Amygdala (tissue), 56 donors: ENCODE data around the gene PIK3CD.
"Not testable (repeated sequence)": the region's sequence is repeated elsewhere in the genome, so short reads cannot be mapped to it uniquely, and the experiment has no call there.

ENCODE experiments used
- DNase-seq, 56 donors: peaks; one replicate each; lab custom pipeline; 2025; lab: John Stamatoyannopoulos, UW

Gene PIK3CD

GRCh38 chr1:9730096-9730901, 78.8 kb downstream of the PIK3CD start:
- DNase-seq, result peak in 16 of 56 donors; percentile 11 to 58 (median 29)

DNA sequence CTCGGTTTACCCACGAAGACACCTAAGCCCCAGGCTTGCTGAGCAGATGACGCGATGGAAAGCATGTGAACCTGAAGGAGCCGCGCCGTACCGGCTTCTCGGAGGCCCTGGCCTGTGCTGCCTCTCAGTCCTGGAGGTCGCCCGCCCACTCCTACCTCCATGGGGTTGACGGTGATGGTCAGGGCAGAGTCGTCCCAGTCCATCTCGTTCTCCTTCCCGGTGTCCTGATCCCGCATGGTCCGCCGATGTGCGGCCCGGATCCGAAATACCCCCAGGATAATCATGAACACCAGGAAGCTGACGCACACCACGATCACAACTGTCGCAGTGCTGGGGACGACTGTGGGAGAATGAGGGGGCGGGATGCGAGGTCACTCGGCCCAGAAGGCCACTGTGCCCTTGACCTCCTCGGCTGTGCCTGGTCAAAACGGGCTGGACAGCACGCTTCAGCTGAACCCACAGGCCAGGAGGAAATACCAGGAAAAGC, 79.6 kb downstream of the PIK3CD start:
- no peak for DNase-seq

DNA sequence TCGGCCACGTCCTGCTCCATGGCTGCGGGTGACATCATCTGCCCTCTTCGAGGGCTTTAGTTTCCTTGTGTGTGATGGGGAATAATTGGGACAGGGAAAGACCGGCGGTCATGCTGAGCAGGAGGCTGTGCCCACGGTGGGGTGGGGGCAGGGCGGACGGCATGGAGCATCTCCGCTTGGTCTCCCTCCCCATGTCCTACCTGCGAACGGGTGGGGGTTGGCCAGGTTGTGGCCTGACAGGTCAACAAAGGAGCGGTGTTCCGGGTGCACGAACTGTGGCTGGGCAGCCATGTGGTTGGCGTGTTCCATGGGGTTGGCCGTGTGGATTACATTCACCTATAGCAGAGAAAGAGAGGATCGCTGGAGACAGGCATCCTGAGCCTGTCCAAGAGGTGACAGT, 80.0 kb downstream of the PIK3CD start:
- DNase-seq, result no peak

GRCh38 chr1:9732123-9732971, 80.8 kb downstream of the PIK3CD start:
- DNase-seq, result peak in 1 of 56 donors; percentile 19

GRCh38 chr1:9733160-9733789, 81.7 kb downstream of the PIK3CD start:
- no peak for DNase-seq

- no peak for DNase-seq
Measured at GRCh38 chr1:9735800-9736199, 84.3 kb downstream of the PIK3CD start.

DNA sequence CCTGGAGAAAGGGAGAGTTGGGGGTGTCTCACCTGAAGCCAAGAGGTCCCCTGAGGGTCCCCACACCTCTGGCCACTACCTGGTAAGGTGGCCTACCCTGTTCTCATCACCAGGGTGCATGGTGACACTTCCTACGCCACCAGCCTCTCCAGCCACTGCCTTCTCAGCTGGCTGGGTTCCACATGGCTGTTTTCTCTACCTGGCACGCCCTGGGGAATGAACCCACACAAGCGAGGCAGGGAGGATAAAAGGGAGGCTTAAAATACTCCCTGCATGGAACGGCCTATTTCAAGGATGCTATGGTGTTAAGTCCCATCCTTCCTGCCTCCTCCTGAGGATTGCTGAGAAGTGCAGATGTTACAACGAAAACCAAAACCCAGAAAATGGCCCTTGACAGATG, 84.7 kb downstream of the PIK3CD start:
- DNase-seq, result no peak

DNA sequence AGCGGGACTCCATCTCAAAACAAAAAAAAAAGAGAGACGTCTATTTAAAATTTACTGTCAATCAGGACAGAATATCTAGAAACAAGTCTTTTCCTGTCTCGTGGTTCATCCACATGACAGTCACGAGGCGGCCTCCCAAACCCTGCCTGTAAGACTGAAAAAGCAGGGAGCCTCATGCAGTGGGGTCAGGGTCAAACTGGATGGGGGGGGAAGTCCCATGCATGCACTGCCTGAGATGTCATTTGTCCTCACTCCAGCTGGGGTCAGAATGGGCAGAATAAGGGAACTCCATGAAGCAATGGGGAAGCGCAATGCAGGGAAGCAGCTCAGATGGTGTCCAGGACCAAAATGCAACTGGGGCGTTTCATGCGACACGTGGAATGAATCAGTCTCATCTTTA, 85.5 kb downstream of the PIK3CD start:
- DNase-seq, result no peak

DNA sequence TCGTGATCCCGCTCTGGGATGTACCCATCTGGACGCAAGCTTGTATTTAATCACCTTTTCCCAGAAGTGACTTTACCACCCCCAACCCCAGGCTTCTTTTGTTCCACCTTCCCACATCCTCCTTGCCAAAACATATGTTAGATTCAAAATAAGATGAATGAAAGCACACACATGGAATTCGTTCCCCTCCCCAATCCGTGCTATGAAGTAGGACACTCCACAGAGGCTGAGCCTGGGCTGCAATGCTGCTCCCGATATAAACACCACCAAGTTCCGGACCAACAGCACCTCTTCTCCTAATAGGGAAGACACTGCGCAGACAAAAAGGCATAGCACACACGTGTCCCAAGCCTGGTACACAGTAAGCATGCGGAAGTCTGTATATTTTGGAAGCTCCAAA, 86.1 kb downstream of the PIK3CD start:
- no peak for DNase-seq

- no peak for DNase-seq
Measured at GRCh38 chr1:9744106-9744799, 92.7 kb downstream of the PIK3CD start.

GRCh38 chr1:9746211-9746610, 94.7 kb downstream of the PIK3CD start:
- no peak for DNase-seq

DNA sequence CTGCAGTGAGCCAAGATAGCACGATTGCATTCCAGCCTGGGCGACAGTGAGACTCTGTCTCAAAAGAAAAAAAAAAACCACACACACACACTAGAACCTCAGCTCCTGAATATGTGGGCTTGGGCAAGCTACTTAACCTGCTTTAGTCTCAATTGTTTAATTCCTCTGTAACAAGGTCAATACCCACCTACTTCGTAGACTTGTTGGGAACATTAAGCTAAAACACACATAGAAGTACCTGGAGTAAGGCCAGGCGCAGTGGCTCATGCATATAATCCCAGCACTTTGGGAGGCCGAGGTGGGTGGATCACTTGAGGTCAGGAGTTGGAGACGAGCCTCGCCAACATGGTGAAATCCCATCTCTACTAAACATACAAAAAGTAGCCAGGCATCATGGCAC, 95.1 kb downstream of the PIK3CD start:
- no peak for DNase-seq

- DNase-seq, result not testable (repeated sequence)
Measured at GRCh38 chr1:9748391-9748790, 96.9 kb downstream of the PIK3CD start.

DNA sequence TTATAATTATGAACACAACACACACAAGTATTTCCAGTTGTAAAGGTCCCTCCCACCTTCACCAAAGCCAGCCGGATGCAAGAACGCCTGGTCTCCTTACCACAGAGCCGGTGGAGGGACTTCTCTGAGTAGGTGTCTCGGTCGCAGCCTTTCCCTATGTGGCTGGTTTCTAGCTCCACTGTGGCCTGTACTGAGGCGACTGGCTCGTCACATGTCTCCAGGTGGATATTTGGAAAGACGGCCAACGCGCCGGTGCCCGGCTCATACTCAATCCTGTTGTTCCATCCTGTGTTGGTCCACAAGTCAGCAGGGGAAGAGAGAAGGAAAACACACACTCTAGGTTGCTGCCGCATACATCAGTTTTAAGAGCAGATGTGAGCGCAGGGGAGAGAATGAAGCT, 97.8 kb downstream of the PIK3CD start:
- no peak for DNase-seq

DNA sequence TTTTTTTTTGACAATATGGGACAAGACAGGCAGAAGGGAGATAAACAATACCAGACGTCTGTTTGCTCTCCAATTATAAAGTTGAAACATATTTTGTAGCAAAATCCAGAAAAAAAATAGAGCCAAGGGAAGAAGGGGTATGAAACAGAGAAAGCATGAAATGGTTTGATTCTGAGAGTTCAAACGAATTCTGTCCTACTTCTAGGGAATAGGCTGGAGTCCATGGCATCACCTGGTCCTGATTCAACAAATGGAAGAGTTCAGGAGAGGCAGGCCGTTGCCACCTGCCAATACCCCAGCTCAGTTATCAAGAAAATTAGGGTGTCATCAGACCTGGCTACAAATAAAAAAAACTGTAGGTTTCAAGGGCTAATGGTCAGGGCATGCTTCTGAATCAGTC, 100.4 kb downstream of the PIK3CD start:
- no peak for DNase-seq

- DNase-seq, result peak in 8 of 56 donors; percentile 12 to 44 (median 21)
Measured at GRCh38 chr1:9753121-9753531, 101.6 kb downstream of the PIK3CD start.

GRCh38 chr1:9755441-9755995, 104.0 kb downstream of the PIK3CD start:
- DNase-seq, result no peak

DNA sequence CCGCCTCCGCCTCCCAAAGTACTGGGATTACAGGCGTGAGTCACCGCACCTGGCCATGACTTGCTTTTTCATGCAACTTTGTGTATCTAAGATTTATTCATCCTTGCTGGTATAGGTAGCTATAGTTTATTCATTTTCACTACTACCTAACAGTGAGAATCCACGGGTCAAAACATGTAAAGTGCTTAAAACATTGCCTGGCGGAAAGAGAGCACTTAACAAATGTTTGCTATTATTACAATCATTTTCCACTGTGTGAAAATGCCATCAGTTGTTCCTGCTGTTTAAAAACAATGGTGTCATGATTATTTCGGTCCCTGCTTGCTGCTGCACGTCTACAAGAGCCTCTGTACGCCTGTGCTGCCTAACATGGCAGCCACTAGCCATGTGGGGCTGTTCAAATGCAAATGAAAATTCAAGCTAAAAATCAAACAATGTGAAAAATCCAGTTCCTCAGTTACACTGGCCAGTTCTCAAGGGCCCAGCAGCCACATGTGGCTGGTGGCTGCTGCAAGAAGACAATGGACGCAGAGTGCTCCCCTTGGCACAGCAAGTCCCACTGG, 107.1 kb downstream of the PIK3CD start:
- peak in 5 of 56 donors; percentile 9 to 28 (median 15) for DNase-seq

DNA sequence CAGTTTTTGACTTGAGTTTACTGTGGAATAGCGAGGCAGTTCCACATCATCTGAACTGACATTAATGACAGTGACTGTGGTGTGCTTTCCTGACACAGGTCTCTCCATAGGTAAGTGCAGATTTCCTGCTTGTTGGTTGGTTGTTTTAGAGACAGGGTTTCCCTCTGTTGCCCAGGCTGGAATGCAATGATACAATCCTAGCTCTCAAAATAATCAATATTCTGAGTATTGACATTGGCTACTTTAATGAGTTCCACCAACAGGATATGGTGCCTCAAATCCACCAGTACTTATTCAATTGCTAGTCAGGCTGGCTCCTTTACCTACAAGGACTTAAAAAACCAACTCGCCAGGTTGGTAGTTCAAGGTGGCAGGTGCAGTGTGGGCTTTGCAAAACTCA, 108.4 kb downstream of the PIK3CD start:
- DNase-seq, result no peak

DNA sequence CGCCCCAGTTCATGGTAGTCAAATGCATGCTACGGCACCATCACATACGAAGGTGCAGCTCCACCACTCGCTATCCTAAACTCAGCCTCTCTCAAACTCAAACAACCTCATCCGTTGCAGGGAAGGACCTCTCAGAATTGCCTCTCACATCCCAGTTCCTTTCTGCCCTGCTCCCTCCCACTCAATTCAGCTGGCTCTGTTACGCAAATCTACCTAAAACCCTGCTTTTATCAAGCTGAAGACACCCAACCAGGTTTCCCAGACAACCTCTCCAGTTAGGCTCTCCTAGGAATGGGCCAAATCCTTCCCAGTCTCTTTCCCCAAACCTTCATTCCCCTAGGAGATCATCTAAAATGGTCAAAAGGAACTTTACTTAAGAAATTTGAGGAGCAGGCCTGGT, 109.3 kb downstream of the PIK3CD start:
- no peak for DNase-seq
